B cell (primary cell): ENCODE measurements around the gene BST2. TPM values are rescaled to one million over a fixed set of nuclear protein-coding genes. Genes with fewer than 3 reads are reported as not detected.

ENCODE experiments used
- ATAC-seq: fragments of 200-7000 bp; cut with Tn5 transposase; one replicate; pipeline ENCODE4 v1.10.0; 2021; ENCODE audit warnings: low read depth, mild to moderate bottlenecking, moderate number of reproducible peaks, moderate library complexity
- CTCF ChIA-PET: fragments of 350-600 bp; sonication (Branson Sonifier 250); formaldehyde crosslinking; loops from one replicate; lab custom pipeline; 2021; ENCODE audit warnings: antibody characterized with exemption, inconsistent platforms; lab: Charles Lee
- POLR2A ChIA-PET: fragments of 350-600 bp; sonication (Branson Sonifier 250); formaldehyde crosslinking; loops from one replicate; lab custom pipeline; 2021; ENCODE audit warnings: antibody characterized with exemption; lab: Charles Lee
- DNase-seq: peaks from one replicate; pipeline ENCODE4 v3.0.0; 2013
- H2AFZ ChIP-seq: 2 replicates; pipeline ENCODE4 v1.6.1; 2012; ENCODE audit warnings: mild to moderate bottlenecking, low read depth, low read length; ENCODE audit not compliant: insufficient read depth, poor library complexity, severe bottlenecking
- H3K27ac ChIP-seq, 2 donors: 1 replicate in 1 of 2; 2 replicates in 1 of 2; pipeline ENCODE4 v1.5.1; 2012 to 2013; ENCODE audit warnings: low read length in 2 of 2, mild to moderate bottlenecking in 2 of 2, moderate library complexity in 1 of 2
- H3K27me3 ChIP-seq, 4 experiments: fragments of 200-600 bp in 1 of 4; sonication (generic) in 1 of 4; replicated peaks in 1 of 4; 1 replicate in 2 of 4; 2 replicates in 2 of 4; pipeline versions ENCODE4 v1.6.1 to v1.7.0; 2013 to 2016; ENCODE audit warnings: low read length in 3 of 4, mild to moderate bottlenecking in 2 of 4, mixed read lengths in 1 of 4, moderate library complexity in 1 of 4; ENCODE audit not compliant: insufficient read depth in 4 of 4, control insufficient read depth in 3 of 4; ENCODE audit errors: control extremely low read depth in 1 of 4
- H3K36me3 ChIP-seq, 2 experiments: replicated peaks in 1 of 2; 1 replicate in 1 of 2; 2 replicates in 1 of 2; pipeline versions ENCODE4 v1.6.1 to v1.7.1; 2013; ENCODE audit warnings: low read length in 1 of 2; ENCODE audit not compliant: insufficient read depth in 2 of 2, control insufficient read depth in 1 of 2; ENCODE audit errors: control extremely low read depth in 1 of 2, extremely low read depth in 1 of 2
- H3K4me1 ChIP-seq, 2 donors: fragments of 200-600 bp in 1 of 2; sonication (generic) in 1 of 2; 1 replicate in 1 of 2; 2 replicates in 1 of 2; pipeline versions ENCODE4 v1.5.1 to v1.6.1; 2013 to 2017; ENCODE audit warnings: low read length in 2 of 2; ENCODE audit not compliant: control insufficient read depth in 2 of 2, insufficient read depth in 2 of 2
- H3K4me2 ChIP-seq: replicated peaks from 2 replicates; pipeline ENCODE3; 2012; ENCODE audit warnings: mild to moderate bottlenecking, low read depth, low read length; ENCODE audit not compliant: poor library complexity, severe bottlenecking
- H3K4me3 ChIP-seq, 5 experiments: fragments of 200-600 bp in 1 of 5; sonication (generic) in 1 of 5; 1 replicate in 3 of 5; 2 replicates in 2 of 5; pipeline versions ENCODE4 v1.5.1 to v1.7.0; 2011 to 2016; ENCODE audit warnings: low read length in 4 of 5, mild to moderate bottlenecking in 4 of 5, low read depth in 2 of 5, control low read depth in 1 of 5, moderate library complexity in 1 of 5; ENCODE audit not compliant: insufficient read depth in 1 of 5; ENCODE audit errors: control extremely low read depth in 1 of 5, extremely low read depth in 1 of 5
- H3K79me2 ChIP-seq: fragments of 200-600 bp; sonication (generic); one replicate; pipeline ENCODE4 v1.6.0; 2016; ENCODE audit warnings: low read length; ENCODE audit not compliant: control insufficient read depth, insufficient read depth
- H3K9ac ChIP-seq: fragments of 200-600 bp; sonication (generic); 2 replicates; pipeline ENCODE4 v1.6.1; 2017; ENCODE audit warnings: mild to moderate bottlenecking, low read length, moderate library complexity
- H3K9me3 ChIP-seq, 3 donors: one replicate each; pipeline versions ENCODE4 v1.6.1 to v1.7.1; 2013; ENCODE audit warnings: low read length in 2 of 3; ENCODE audit not compliant: control insufficient read depth in 2 of 3, insufficient read depth in 1 of 3; ENCODE audit errors: control extremely low read depth in 1 of 3
- H4K20me1 ChIP-seq: 2 replicates; pipeline ENCODE4 v1.6.0; 2012; ENCODE audit warnings: mild to moderate bottlenecking, low read length; ENCODE audit not compliant: insufficient read depth, control insufficient read depth, poor library complexity, severe bottlenecking
- H3K27ac Mint-ChIP-seq: one replicate; pipeline ENCODE4 v1.8.0; 2021; ENCODE audit warnings: mixed read lengths
- H3K27me3 Mint-ChIP-seq: one replicate; pipeline ENCODE4 v1.8.0; 2021; ENCODE audit warnings: mixed read lengths
- H3K4me1 Mint-ChIP-seq: one replicate; pipeline ENCODE4 v1.8.0; 2021; ENCODE audit warnings: mixed read lengths
- H3K4me3 Mint-ChIP-seq: one replicate; pipeline ENCODE4 v1.8.0; 2021; ENCODE audit warnings: mixed read lengths
- H3K9me3 Mint-ChIP-seq: one replicate; pipeline ENCODE4 v1.8.0; 2022; ENCODE audit warnings: mixed read lengths; ENCODE audit not compliant: insufficient read depth
- EZH2 ChIP-seq: IDR thresholded peaks from 2 replicates; pipeline ENCODE4 v1.6.1; 2012; ENCODE audit warnings: borderline replicate concordance, low read depth, mild to moderate bottlenecking, moderate library complexity, low read length; ENCODE audit not compliant: insufficient read depth, poor library complexity, severe bottlenecking
- WGBS: methylation state at CpG from one replicate; pipeline ENCODE4 v1.1.5; 2013; ENCODE audit warnings: missing lambda C conversion rate; ENCODE audit not compliant: insufficient coverage; 5-methylcytosine and 5-hydroxymethylcytosine counted together
- intact Hi-C: fragments of 100-400 bp; cut with micrococcal nuclease; formaldehyde crosslinking; loops from one replicate; pipeline ENCODE4 v1.10.0; 2022
- polyA plus RNA-seq: library from polyadenylated mRNA; depleted of rRNA; stranded (reverse); fragments of >200 nt; gene quantifications from 2 replicates; pipeline ENCODE4 v1.2.3, GENCODE V29; 2012
- total RNA-seq, 2 donors: library from RNA; stranded (reverse); fragments of 120-200 nt in 1 of 2; gene quantifications; 1 replicate in 1 of 2; 2 replicates in 1 of 2; pipeline versions ENCODE4 v1.2.3 to v1.2.4, GENCODE V29; 2013 to 2022
- TF ChIP-seq, protein P1 (sequence below): fragments of 200-600 bp; IDR thresholded peaks from one replicate; pipeline ENCODE4 v1.8.0; 2022; ENCODE audit warnings: antibody characterized with exemption, mild to moderate bottlenecking

Gene BST2
- total and polyA plus RNA-seq, 2 donors (not counting 1 experiment from before 2014, with no cell fraction given): 59.7 to 79.5 TPM

- peak overlapping the region; percentile 98 for H3K4me2 ChIP-seq
- H2AFZ ChIP-seq: no peak overlapping the region
- no peak for TF ChIP-seq EZH2
- TF ChIP-seq, protein P1, sequence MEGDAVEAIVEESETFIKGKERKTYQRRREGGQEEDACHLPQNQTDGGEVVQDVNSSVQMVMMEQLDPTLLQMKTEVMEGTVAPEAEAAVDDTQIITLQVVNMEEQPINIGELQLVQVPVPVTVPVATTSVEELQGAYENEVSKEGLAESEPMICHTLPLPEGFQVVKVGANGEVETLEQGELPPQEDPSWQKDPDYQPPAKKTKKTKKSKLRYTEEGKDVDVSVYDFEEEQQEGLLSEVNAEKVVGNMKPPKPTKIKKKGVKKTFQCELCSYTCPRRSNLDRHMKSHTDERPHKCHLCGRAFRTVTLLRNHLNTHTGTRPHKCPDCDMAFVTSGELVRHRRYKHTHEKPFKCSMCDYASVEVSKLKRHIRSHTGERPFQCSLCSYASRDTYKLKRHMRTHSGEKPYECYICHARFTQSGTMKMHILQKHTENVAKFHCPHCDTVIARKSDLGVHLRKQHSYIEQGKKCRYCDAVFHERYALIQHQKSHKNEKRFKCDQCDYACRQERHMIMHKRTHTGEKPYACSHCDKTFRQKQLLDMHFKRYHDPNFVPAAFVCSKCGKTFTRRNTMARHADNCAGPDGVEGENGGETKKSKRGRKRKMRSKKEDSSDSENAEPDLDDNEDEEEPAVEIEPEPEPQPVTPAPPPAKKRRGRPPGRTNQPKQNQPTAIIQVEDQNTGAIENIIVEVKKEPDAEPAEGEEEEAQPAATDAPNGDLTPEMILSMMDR: no peak
- H3K4me1 ChIP-seq: peaks cover 12 to 16% of the 10 kb centered on the region in 2 donors
- no peak for ATAC-seq
- ChIA-PET CTCF (interaction anchor here (1.0 to 1.8 kb wide), 3 partner anchors 13 to 36 kb away, joined by 3 to 8 read pairs (median 3); partner anchors contain the start of gene BST2), POLR2A (interaction anchor here (0.7 to 1.9 kb wide), 4 partner anchors 12 to 83 kb away, joined by 3 to 10 read pairs (median 4); partner anchors contain the start of gene ANO8)
- no peak for DNase-seq
- peaks cover 6% of the 10 kb centered on the region for H3K79me2 ChIP-seq
- no CpG with 5 or more reads among the region's 3 CpGs for WGBS
- no peak overlapping the region for H3K27ac ChIP-seq
- no peaks in the 10 kb centered on the region for H3K27me3 ChIP-seq
- no peak overlapping the region for H3K9ac ChIP-seq
- H3K9me3 ChIP-seq: no peaks in the 10 kb centered on the region
- intact Hi-C loops: loop anchor here (1.0 kb wide), 7 partner anchors 13 to 192 kb away; partner anchors contain the start of genes BST2, DDA1, GTPBP3 and MRPL34
- H3K4me3 Mint-ChIP-seq: peak overlapping the region; percentile 96
- no peak overlapping the region for H3K27ac Mint-ChIP-seq
- H3K4me1 Mint-ChIP-seq: peaks cover 15% of the 10 kb centered on the region
- no peak overlapping the region for H3K4me3 ChIP-seq
- H3K27me3 Mint-ChIP-seq: no peaks in the 10 kb centered on the region
- H3K36me3 ChIP-seq: peaks cover 0 to 9% of the 10 kb centered on the region in 2 experiments
- no peaks in the 10 kb centered on the region for H4K20me1 ChIP-seq
- no peaks in the 10 kb centered on the region for H3K9me3 Mint-ChIP-seq
Measured at GRCh38 chr19:17418710-17419109, 13.3 kb upstream of the BST2 start.

- Histone ChIP-seq H3K9me3 (no peaks in the 10 kb centered on the region), H3K27me3 (no peaks in the 10 kb centered on the region), H3K4me2 (no peak overlapping the region), H3K9ac (no peak overlapping the region), H3K4me1 (peaks cover 5 to 8% of the 10 kb centered on the region in 2 donors), H4K20me1 (no peaks in the 10 kb centered on the region), H3K27ac (no peak overlapping the region), H2AFZ (no peak overlapping the region), H3K4me3 (no peak overlapping the region), H3K79me2 (peaks cover 13% of the 10 kb centered on the region), H3K36me3 (peaks cover 0 to 22% of the 10 kb centered on the region in 2 experiments)
- Mint-ChIP-seq H3K4me1 (peaks cover 11% of the 10 kb centered on the region), H3K27me3 (no peaks in the 10 kb centered on the region), H3K4me3 (no peak overlapping the region), H3K9me3 (no peaks in the 10 kb centered on the region), H3K27ac (no peak overlapping the region)
- WGBS: 98% methylated on average over 4 of the region's 6 CpGs
- no peak for ATAC-seq
- POLR2A ChIA-PET: no interaction called here
- TF ChIP-seq, protein P1: no peak
- no peak for DNase-seq
- CTCF ChIA-PET: interaction anchor here (1.0 kb wide), 1 partner anchor 12 kb away, joined by 4 read pairs; no protein-coding TSS in a partner anchor
- intact Hi-C loops: no loop called here
Measured at GRCh38 chr19:17415121-17415520, 9.7 kb upstream of the BST2 start.
